ENCODE data around the gene INAFM2.

INAFM2 gene

DNA sequence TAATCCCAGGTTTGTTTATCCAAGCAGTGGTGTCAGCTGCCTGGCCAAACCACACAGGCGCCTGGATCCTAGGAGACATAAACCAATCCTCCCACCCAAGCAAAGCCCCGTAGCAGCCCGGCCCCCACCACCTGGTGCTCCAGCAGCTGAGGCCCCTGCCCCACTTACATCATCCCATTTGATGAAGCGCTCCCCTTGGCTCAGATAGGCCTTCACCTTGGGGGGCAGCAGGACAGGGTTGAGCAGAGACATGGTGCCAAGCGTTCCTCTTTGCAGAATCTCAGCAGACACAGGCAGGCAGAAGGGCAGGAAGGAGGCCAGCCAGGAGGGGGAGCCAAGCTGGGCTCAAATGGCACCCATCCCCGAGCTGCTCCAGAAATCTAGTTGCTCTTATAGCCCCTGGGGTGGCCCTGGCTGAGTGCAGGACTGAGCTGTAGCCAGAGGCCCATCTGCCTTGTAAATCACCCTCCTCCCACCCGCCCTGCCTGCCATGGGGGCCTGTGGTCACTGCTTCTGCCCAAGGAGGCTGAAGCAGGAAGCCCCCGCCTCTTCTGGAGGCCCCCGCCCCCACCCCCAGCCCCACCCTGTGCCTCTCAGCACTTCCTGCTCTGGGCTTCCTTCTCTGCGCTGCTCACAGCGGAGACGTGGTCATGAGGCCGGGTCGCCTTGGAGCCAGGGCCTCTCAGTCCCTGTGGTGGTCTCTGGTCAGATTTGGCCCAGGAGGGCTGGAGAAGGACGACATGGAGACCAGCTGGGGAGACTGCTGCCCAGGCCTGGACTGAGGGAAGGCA, 15.9 kb upstream of the INAFM2 start, which contains the start of gene PLCB2:
Gene PLCB2, minus strand, starts transcription at position 515 of the 791 bp plus-strand sequence. Its CDS starts 263 bp downstream, at position 252.
- Histone ChIP-seq H3K79me2 (ENCODE audit: insufficient read depth, low read depth) (no peaks in the 10 kb centered on the region), H2AFZ (ENCODE audit: low read depth) (no peak within 1 kb of the TSS), H3K4me3 (IDR thresholded peaks at IDR 0.05; ENCODE audit: insufficient read depth, low read depth, low read length) (no peak within 1 kb of the TSS), H3K4me1 (ENCODE audit: low read depth, poor library complexity, severe bottlenecking) (no peaks in the 10 kb centered on the region), H3K27ac (no peak within 1 kb of the TSS), H3K4me2 (no peak within 1 kb of the TSS), H3K36me3 (ENCODE audit: insufficient read depth) (no peaks in the 10 kb centered on the region), H4K20me1 (ENCODE audit: insufficient read depth) (no peaks in the 10 kb centered on the region), H3K27me3 (ENCODE audit: insufficient read depth, low read depth) (no peaks in the 10 kb centered on the region), H3K9ac (no peak within 1 kb of the TSS)
- TF ChIP-seq, protein P1, sequence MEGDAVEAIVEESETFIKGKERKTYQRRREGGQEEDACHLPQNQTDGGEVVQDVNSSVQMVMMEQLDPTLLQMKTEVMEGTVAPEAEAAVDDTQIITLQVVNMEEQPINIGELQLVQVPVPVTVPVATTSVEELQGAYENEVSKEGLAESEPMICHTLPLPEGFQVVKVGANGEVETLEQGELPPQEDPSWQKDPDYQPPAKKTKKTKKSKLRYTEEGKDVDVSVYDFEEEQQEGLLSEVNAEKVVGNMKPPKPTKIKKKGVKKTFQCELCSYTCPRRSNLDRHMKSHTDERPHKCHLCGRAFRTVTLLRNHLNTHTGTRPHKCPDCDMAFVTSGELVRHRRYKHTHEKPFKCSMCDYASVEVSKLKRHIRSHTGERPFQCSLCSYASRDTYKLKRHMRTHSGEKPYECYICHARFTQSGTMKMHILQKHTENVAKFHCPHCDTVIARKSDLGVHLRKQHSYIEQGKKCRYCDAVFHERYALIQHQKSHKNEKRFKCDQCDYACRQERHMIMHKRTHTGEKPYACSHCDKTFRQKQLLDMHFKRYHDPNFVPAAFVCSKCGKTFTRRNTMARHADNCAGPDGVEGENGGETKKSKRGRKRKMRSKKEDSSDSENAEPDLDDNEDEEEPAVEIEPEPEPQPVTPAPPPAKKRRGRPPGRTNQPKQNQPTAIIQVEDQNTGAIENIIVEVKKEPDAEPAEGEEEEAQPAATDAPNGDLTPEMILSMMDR (conservative IDR thresholded peaks at IDR 0.05; ENCODE audit: low read depth, low read length) = no peak

DNA sequence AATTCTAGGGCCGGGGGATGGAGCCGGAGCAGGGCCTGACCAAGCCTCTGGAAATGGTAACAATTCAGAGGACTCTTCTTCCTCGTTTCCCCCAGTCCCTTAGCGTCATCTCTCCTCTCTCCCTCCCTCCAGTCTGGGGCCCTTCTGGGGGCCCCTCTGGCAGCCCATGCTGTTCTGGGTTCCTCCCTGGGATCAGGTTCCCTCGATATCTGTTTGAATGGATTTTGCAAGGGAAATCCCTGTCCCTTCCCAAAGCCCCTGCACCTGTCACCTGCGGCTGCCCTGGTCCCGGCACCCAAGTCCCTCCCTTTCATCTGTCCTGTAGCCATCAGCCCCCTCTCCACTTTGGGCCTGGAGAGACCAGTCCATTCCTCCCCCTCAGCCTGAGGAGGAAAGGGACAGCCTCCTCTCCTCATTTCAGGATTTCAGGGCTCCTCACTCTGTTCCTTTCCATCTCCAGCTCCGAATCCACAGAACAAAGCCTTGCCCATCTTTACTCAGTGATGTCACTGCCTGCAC, 14.1 kb upstream of the INAFM2 start:
- H4K20me1 ChIP-seq (ENCODE audit: insufficient read depth) = no peaks in the 10 kb centered on the region
- no peaks in the 10 kb centered on the region for H3K79me2 ChIP-seq (ENCODE audit: insufficient read depth, low read depth)
- H3K27me3 ChIP-seq (ENCODE audit: insufficient read depth, low read depth) = no peaks in the 10 kb centered on the region
- TF ChIP-seq, protein P1 (conservative IDR thresholded peaks at IDR 0.05; ENCODE audit: low read depth, low read length) = no peak
- no peaks in the 10 kb centered on the region for H3K4me1 ChIP-seq (ENCODE audit: low read depth, poor library complexity, severe bottlenecking)
- no peak overlapping the region for H3K4me2 ChIP-seq
- H3K27ac ChIP-seq = no peak overlapping the region
- no peak overlapping the region for H3K4me3 ChIP-seq (IDR thresholded peaks at IDR 0.05; ENCODE audit: insufficient read depth, low read depth, low read length)
- H3K9ac ChIP-seq = no peak overlapping the region
- no peaks in the 10 kb centered on the region for H3K36me3 ChIP-seq (ENCODE audit: insufficient read depth)
- H2AFZ ChIP-seq (ENCODE audit: low read depth) = no peak overlapping the region

DNA sequence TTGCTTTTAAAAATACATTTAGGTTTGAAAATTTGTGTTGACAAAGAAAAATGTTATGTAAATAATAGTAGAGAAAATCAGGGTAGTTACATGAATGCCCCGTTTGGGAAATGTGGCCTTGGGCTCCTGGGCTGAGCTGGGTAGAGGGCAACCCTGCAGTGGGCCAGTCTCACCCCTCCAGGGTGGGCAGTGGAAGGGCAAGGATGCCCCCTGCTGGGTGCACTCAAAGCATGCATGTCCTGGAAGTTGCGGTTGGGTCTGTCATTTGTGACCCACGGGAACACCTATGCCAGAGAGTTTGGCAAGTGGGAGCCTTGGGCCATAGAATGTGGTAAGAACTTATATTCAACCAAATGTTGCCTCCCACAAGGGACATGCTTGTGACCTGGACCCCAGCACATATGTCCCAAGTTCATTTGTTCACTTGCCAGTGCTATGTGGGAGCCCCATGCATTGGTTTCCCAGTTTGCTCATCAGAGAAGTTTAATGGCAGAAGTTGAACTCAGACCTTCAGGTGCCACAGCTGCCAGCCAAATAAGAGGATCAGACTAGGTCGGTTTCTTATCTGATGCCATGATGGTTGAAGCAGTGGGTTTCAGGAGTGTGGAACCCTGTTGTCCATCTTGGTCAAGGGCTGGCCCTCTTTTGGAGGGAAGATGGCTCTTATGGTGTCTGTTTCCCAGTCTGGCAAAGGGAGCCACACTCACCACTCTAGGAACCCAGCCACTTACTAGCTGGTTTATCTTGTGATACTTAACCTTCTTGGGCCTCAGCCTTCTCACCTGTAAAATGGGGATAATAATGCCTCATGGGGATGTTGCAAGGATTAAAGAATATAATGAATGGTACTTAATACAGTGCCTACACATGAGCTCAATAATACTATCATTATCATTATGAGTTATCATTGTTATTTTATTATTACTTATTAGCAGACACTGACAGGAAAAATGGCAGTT, 13.2 kb upstream of the INAFM2 start:
- TF ChIP-seq, protein P1 (conservative IDR thresholded peaks at IDR 0.05; ENCODE audit: low read depth, low read length) = peak; percentile 76
- Histone ChIP-seq H3K4me2 (no peak overlapping the region), H3K36me3 (ENCODE audit: insufficient read depth) (no peaks in the 10 kb centered on the region), H4K20me1 (ENCODE audit: insufficient read depth) (no peaks in the 10 kb centered on the region), H2AFZ (ENCODE audit: low read depth) (no peak overlapping the region), H3K4me3 (IDR thresholded peaks at IDR 0.05; ENCODE audit: insufficient read depth, low read depth, low read length) (no peak overlapping the region), H3K4me1 (ENCODE audit: low read depth, poor library complexity, severe bottlenecking) (no peaks in the 10 kb centered on the region), H3K27me3 (ENCODE audit: insufficient read depth, low read depth) (no peaks in the 10 kb centered on the region), H3K79me2 (ENCODE audit: insufficient read depth, low read depth) (no peaks in the 10 kb centered on the region), H3K27ac (no peak overlapping the region), H3K9ac (no peak overlapping the region)

DNA sequence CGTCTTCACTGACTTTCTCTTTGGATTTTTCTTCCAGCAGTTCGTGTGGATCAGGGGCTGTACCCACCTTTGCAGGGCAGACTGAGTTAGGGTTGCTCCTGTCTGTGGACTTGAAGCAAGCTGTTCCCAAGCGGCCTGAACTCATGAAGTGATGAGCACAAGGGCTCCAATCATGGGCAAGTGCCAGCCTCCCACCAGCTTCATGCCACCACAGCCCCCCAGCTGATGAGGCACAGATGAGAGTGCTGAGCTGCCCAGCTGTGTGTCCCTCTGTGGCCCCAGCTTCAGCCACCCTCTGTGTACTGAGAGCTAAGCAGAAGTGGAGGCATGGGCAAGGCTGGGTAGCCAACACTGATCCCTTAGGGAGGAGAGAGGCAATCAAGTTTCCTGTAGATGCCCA, 12.5 kb upstream of the INAFM2 start:
- H3K4me2 ChIP-seq = no peak overlapping the region
- no peak overlapping the region for H2AFZ ChIP-seq (ENCODE audit: low read depth)
- H3K36me3 ChIP-seq (ENCODE audit: insufficient read depth) = no peaks in the 10 kb centered on the region
- H3K9ac ChIP-seq = no peak overlapping the region
- no peaks in the 10 kb centered on the region for H3K4me1 ChIP-seq (ENCODE audit: low read depth, poor library complexity, severe bottlenecking)
- H3K27me3 ChIP-seq (ENCODE audit: insufficient read depth, low read depth) = no peaks in the 10 kb centered on the region
- H3K4me3 ChIP-seq (IDR thresholded peaks at IDR 0.05; ENCODE audit: insufficient read depth, low read depth, low read length) = no peak overlapping the region
- no peak overlapping the region for H3K27ac ChIP-seq
- H3K79me2 ChIP-seq (ENCODE audit: insufficient read depth, low read depth) = no peaks in the 10 kb centered on the region
- TF ChIP-seq, protein P1 (conservative IDR thresholded peaks at IDR 0.05; ENCODE audit: low read depth, low read length) = no peak
- no peaks in the 10 kb centered on the region for H4K20me1 ChIP-seq (ENCODE audit: insufficient read depth)
